ENCODE results near the gene CDHR5. TPM values are rescaled to one million over a fixed set of nuclear protein-coding genes. Genes with fewer than 3 reads are reported as not detected.

Gene CDHR5
- total RNA-seq, 1 donor from 2014 or later: 0.92 TPM

DNA sequence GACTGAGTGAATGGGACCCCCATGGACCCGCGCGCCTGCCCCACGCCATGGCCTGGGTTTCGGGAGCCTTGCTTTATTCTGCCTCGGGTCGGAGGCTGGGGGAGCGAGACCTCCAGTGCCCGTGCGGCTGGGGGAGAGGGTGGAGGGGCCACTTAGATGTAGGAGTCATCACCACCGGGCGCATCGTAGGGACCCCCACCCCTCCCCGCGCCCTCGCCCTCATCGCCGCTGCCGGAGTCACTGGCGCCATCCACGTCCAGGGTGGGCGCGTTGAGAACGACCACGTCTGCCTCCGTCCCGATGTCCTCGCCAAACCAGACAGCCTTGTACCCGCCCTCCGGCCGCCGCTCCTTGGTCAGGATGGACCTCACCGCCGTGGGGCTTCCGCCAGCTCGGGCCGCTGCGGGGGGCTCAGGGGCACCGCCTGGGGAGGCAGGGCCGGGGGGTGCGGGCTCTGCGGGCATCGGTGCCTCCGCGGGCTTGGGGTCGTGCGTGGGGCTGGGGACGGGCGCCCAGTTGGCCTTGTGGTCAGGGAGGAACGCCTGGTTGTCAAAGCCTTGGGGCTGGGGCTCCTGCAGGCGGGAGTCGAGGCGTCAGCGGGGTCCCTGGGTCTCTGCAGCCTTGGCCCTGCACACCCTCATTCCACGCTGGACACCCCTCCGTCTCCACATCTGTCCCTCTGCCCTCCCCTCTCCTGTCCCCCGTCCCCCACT is 7.4 kb downstream of the CDHR5 start:
- DNase-seq (ENCODE audit: low read depth): no peak
- Histone ChIP-seq H3K27me3 (ENCODE audit: control insufficient read depth, insufficient read depth, low read length) (peaks cover 9% of the 10 kb centered on the region), H3K4me3 (ENCODE audit: low read depth, low read length) (no peak overlapping the region), H3K36me3 (ENCODE audit: control insufficient read depth, insufficient read depth, low read length) (no peaks in the 10 kb centered on the region)
- TF ChIP-seq, protein P1, sequence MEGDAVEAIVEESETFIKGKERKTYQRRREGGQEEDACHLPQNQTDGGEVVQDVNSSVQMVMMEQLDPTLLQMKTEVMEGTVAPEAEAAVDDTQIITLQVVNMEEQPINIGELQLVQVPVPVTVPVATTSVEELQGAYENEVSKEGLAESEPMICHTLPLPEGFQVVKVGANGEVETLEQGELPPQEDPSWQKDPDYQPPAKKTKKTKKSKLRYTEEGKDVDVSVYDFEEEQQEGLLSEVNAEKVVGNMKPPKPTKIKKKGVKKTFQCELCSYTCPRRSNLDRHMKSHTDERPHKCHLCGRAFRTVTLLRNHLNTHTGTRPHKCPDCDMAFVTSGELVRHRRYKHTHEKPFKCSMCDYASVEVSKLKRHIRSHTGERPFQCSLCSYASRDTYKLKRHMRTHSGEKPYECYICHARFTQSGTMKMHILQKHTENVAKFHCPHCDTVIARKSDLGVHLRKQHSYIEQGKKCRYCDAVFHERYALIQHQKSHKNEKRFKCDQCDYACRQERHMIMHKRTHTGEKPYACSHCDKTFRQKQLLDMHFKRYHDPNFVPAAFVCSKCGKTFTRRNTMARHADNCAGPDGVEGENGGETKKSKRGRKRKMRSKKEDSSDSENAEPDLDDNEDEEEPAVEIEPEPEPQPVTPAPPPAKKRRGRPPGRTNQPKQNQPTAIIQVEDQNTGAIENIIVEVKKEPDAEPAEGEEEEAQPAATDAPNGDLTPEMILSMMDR (IDR thresholded peaks at IDR 0.05; ENCODE audit: insufficient read depth, low read length, poor library complexity, severe bottlenecking): no peak

- Histone ChIP-seq H3K36me3 (ENCODE audit: control insufficient read depth, insufficient read depth, low read length) (peaks cover under 1% of the 10 kb centered on the region), H3K4me3 (ENCODE audit: low read depth, low read length) (no peak overlapping the region), H3K27me3 (ENCODE audit: control insufficient read depth, insufficient read depth, low read length) (peaks cover 8% of the 10 kb centered on the region)
- no peak for DNase-seq (ENCODE audit: low read depth)
- TF ChIP-seq, protein P1 (IDR thresholded peaks at IDR 0.05; ENCODE audit: insufficient read depth, low read length, poor library complexity, severe bottlenecking): no peak
Observed at GRCh38 chr11:616320-617198, 8.2 kb downstream of the CDHR5 start.

DNA sequence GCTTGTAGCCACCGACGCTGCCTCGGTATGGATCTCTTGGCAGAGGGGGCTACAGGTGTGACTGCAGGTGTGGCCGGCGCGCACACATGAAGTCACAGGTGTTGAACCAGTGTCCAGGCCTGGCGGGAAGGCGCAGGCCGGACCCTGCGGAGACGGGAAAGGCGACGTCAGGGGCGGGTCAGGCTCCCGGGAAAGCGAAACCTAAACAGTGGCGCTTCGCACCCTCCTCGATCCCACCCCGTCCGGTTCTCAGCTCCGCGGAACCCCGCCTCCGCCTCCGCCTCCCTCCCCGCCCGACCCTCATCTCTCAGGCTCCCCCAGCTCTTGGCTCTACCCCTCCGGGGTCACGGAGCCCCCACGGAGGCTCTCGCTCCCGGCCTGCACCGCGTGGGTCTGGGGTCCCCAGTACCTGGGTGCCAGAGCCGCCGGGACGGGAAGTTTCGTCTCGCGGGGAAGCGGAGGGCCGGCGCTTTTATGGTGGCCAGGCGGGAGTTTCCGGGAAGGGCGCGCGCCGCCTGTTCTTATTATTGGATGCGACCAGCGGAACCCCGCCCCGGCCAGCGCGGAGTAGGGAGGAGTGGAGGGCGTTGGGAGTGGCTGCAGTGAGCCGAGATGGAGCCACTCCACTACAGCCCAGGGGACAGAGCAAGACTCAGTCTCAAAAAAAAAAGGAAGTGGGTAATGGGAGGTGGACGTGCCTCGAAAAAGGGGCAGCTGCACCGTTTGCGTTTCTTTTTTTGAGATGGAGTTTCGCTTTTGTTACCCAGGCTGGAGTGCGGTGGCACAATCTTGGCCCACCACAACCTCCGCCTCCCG is 9.0 kb downstream of the CDHR5 start, which contains the start of gene IRF7:
Gene IRF7, minus strand, starts transcription at position 447 of the 816 bp plus-strand sequence. CDS start 586 bp downstream, outside the sequence.
- Histone ChIP-seq H3K27me3 (ENCODE audit: control insufficient read depth, insufficient read depth, low read length) (peaks cover 2% of the 10 kb centered on the region), H3K36me3 (ENCODE audit: control insufficient read depth, insufficient read depth, low read length) (peaks cover 3% of the 10 kb centered on the region), H3K4me3 (ENCODE audit: low read depth, low read length) (peak within 1 kb of the TSS; percentile 80)
- TF ChIP-seq, protein P1 (IDR thresholded peaks at IDR 0.05; ENCODE audit: insufficient read depth, low read length, poor library complexity, severe bottlenecking): no peak
- DNase-seq (ENCODE audit: low read depth): peak; percentile 56

GRCh38 chr11:614623-615503 is 9.9 kb downstream of the CDHR5 start:
- no peak for DNase-seq (ENCODE audit: low read depth)
- TF ChIP-seq, protein P1 (IDR thresholded peaks at IDR 0.05; ENCODE audit: insufficient read depth, low read length, poor library complexity, severe bottlenecking): no peak
- Histone ChIP-seq H3K27me3 (ENCODE audit: control insufficient read depth, insufficient read depth, low read length) (peaks cover 2% of the 10 kb centered on the region), H3K4me3 (ENCODE audit: low read depth, low read length) (peak overlapping the region; percentile 80), H3K36me3 (ENCODE audit: control insufficient read depth, insufficient read depth, low read length) (peaks cover 4% of the 10 kb centered on the region)

All from kidney epithelial cell (primary cell).